NK-92 (cell line): ENCODE measurements around the gene PRDM13.
"Not testable (repeated sequence)": the region's sequence is repeated elsewhere in the genome, so short reads cannot be mapped to it uniquely, and the experiment has no call there.

Experiments used
- DNase-seq: peaks from one replicate; lab custom pipeline; 2025; ENCODE audit not compliant: unreplicated experiment; lab: John Stamatoyannopoulos, UW

Gene PRDM13

GRCh38 chr6:99622044-99622443, 15.4 kb downstream of the PRDM13 start:
- not testable (repeated sequence) for DNase-seq

- no peak for DNase-seq
Measured at GRCh38 chr6:99629293-99629692, 22.7 kb downstream of the PRDM13 start.

- DNase-seq: no peak
Measured at GRCh38 chr6:99637629-99638028, 31.0 kb downstream of the PRDM13 start.

- not testable (repeated sequence) for DNase-seq
Measured at GRCh38 chr6:99638358-99638757, 31.7 kb downstream of the PRDM13 start.

- DNase-seq: no peak
Measured at GRCh38 chr6:99641270-99641669, 34.6 kb downstream of the PRDM13 start.

- DNase-seq: no peak
Measured at GRCh38 chr6:99645986-99646385, 39.4 kb downstream of the PRDM13 start.

- not testable (repeated sequence) for DNase-seq
Measured at GRCh38 chr6:99650091-99650571, 43.5 kb downstream of the PRDM13 start.

- DNase-seq: no peak
Measured at GRCh38 chr6:99660206-99660605, 53.6 kb downstream of the PRDM13 start.

GRCh38 chr6:99661870-99662269, 55.2 kb downstream of the PRDM13 start:
- no peak for DNase-seq

GRCh38 chr6:99662616-99663015, 56.0 kb downstream of the PRDM13 start:
- DNase-seq: no peak
